ENCODE results near the gene GPR78.

DNA sequence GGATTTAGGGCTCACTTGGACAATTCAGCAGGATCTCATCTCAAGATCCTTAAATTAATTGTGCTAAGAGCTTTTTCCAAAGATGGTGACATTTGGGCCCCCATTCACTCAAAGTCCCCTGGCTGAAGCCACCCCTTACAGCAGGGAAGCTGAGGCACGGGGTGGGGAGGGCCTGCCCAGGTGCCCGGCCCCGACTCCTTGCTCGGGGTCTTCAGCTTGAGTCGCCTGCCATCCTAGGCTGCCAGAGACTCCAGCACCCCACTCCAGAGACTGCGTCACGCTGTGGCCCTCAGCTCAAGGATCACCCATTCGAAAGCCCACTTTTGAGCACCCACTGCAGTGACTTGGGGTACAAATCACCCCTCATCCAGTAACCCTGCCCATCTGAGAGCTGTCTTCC is 39.2 kb upstream of the GPR78 start:
- TF ChIP-seq GTF2F1 (IDR thresholded peaks at IDR 0.05; ENCODE audit: borderline replicate concordance, low read depth, low read length): no peak
- TF ChIP-seq CTCF (IDR thresholded peaks at IDR 0.05; ENCODE audit: control extremely low read depth in 1 of 3, insufficient read depth in 1 of 3, low read depth in 1 of 3, low read length in 3 of 3): no peak
- TF ChIP-seq POLR2AphosphoS5 (IDR thresholded peaks at IDR 0.05; ENCODE audit: low read depth, low read length): no peak
- TF ChIP-seq YY1 (IDR thresholded peaks at IDR 0.05; ENCODE audit: low read depth, low read length): no peak
- TF ChIP-seq POLR2A (IDR thresholded peaks at IDR 0.05; ENCODE audit: control extremely low read depth in 1 of 2, low read depth in 2 of 2, low read length in 2 of 2): no peak
- TF ChIP-seq PHF8 (conservative IDR thresholded peaks at IDR 0.05; ENCODE audit: low read depth, low read length): no peak
- no peak for TF ChIP-seq GABPA (IDR thresholded peaks at IDR 0.05; ENCODE audit: borderline replicate concordance, insufficient read depth, low read length)
- TF ChIP-seq KDM1A (IDR thresholded peaks at IDR 0.05; ENCODE audit: borderline replicate concordance, low read length): no peak
- TF ChIP-seq EP300 (IDR thresholded peaks at IDR 0.05; ENCODE audit: borderline replicate concordance in 1 of 2, low read depth in 2 of 2, low read length in 2 of 2): no peak
- TF ChIP-seq POU5F1 (IDR thresholded peaks at IDR 0.05; ENCODE audit: low read depth, low read length): no peak

Measured in H1 (cell line).